ENCODE data around the gene LRRN2.
"Not testable (repeated sequence)": the region's sequence is repeated elsewhere in the genome, so short reads cannot be mapped to it uniquely, and the experiment has no call there.

The LRRN2 gene

GRCh38 chr1:204630132-204630905, 55.2 kb downstream of the LRRN2 start:
- DNase-seq (ENCODE audit: low read depth in 2 of 2), result no peak

- not testable (repeated sequence) for DNase-seq (ENCODE audit: low read depth in 2 of 2)
These were observed 56.1 kb downstream of the LRRN2 start for GRCh38 chr1:204629459-204629858.

GRCh38 chr1:204628868-204629267, 56.7 kb downstream of the LRRN2 start:
- DNase-seq (ENCODE audit: low read depth in 2 of 2), result no peak

- no peak for DNase-seq (ENCODE audit: low read depth in 2 of 2)
These were observed 58.1 kb downstream of the LRRN2 start for GRCh38 chr1:204627436-204627835.

GRCh38 chr1:204626381-204626780, 59.2 kb downstream of the LRRN2 start:
- no peak for DNase-seq (ENCODE audit: low read depth in 2 of 2)

- no peak for DNase-seq (ENCODE audit: low read depth in 2 of 2)
These were observed 60.8 kb downstream of the LRRN2 start for GRCh38 chr1:204624631-204625216.

GRCh38 chr1:204623894-204624361, 61.6 kb downstream of the LRRN2 start:
- no peak for DNase-seq (ENCODE audit: low read depth in 2 of 2)

- no peak for DNase-seq (ENCODE audit: low read depth in 2 of 2)
These were observed 62.1 kb downstream of the LRRN2 start for GRCh38 chr1:204623365-204623893.

GRCh38 chr1:204621996-204622395, 63.5 kb downstream of the LRRN2 start:
- DNase-seq (ENCODE audit: low read depth in 2 of 2), result no peak

- no peak for DNase-seq (ENCODE audit: low read depth in 2 of 2)
These were observed 64.1 kb downstream of the LRRN2 start for GRCh38 chr1:204621396-204621795.

GRCh38 chr1:204619721-204620120, 65.8 kb downstream of the LRRN2 start:
- DNase-seq (ENCODE audit: low read depth in 2 of 2), result no peak

- no peak for DNase-seq (ENCODE audit: low read depth in 2 of 2)
These were observed 67.3 kb downstream of the LRRN2 start for GRCh38 chr1:204618148-204618760.

GRCh38 chr1:204617256-204618147, 68.0 kb downstream of the LRRN2 start:
- DNase-seq (ENCODE audit: low read depth in 2 of 2), result no peak

- no peak for DNase-seq (ENCODE audit: low read depth in 2 of 2)
These were observed 68.9 kb downstream of the LRRN2 start for GRCh38 chr1:204616641-204617040.

GRCh38 chr1:204615881-204616280, 69.7 kb downstream of the LRRN2 start:
- no peak for DNase-seq (ENCODE audit: low read depth in 2 of 2)

- DNase-seq (ENCODE audit: low read depth in 2 of 2), result no peak
These were observed 71.9 kb downstream of the LRRN2 start for GRCh38 chr1:204613636-204614035.

- no peak for DNase-seq (ENCODE audit: low read depth in 2 of 2)
These were observed 73.2 kb downstream of the LRRN2 start for GRCh38 chr1:204612326-204612725.

GRCh38 chr1:204611036-204611435, 74.5 kb downstream of the LRRN2 start:
- DNase-seq (ENCODE audit: low read depth in 2 of 2), result no peak

GRCh38 chr1:204607910-204608309, 77.6 kb downstream of the LRRN2 start:
- DNase-seq (ENCODE audit: low read depth in 2 of 2), result no peak

GRCh38 chr1:204605791-204606190, 79.7 kb downstream of the LRRN2 start:
- no peak for DNase-seq (ENCODE audit: low read depth in 2 of 2)

GRCh38 chr1:204602871-204603542, 82.5 kb downstream of the LRRN2 start:
- no peak for DNase-seq (ENCODE audit: low read depth in 2 of 2)

Measured in stimulated activated CD8-positive, alpha-beta memory T cell treated with anti-CD3 and anti-CD28 coated beads, Interleukin-7, amount 100 ng/mL, for 4 hours (primary cell).